Colon (tissue), 2 donors: ENCODE data around the gene LAMP1.
"Not testable (repeated sequence)": the region's sequence is repeated elsewhere in the genome, so short reads cannot be mapped to it uniquely, and the experiment has no call there.

Experiments used
- FAIRE-seq: peaks from 2 replicates; lab custom pipeline; 2012; peaks lifted over from hg19 to GRCh38; lab: Jason Lieb, UNC
- donor health status: control.
- donor health status: control.

Gene LAMP1

DNA sequence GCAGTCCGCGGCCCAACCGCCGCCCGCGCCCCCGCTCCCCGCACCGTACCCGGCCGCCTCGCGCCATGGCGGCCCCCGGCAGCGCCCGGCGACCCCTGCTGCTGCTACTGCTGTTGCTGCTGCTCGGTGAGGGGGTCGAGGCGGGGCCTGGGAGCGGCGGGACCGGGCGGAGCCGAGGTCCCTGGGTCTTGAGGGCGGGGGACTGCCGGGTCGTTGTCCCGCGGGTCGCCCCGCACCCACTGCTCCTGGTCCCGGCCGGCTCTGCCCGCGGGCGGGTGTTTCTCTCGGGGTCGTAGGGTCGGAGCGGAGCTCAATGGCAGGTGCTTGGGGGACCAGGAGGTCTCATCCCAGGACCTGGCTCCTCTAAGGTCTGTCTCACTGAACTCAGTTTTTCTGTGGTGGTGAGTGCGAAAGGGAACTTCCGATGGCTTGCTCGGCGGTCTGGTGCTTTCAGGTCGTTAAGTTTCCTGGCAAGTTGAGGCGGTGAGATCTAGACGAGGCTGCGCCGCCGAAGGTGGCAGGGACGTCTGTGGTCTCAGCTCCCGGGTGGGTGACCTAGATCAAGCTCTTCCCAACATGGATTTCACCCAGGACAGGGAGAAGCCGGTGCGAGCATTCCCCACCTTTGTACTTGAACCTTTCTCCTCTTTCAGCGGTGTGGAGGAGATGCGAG, 467 bp downstream of the LAMP1 start:
- FAIRE-seq: no peak

DNA sequence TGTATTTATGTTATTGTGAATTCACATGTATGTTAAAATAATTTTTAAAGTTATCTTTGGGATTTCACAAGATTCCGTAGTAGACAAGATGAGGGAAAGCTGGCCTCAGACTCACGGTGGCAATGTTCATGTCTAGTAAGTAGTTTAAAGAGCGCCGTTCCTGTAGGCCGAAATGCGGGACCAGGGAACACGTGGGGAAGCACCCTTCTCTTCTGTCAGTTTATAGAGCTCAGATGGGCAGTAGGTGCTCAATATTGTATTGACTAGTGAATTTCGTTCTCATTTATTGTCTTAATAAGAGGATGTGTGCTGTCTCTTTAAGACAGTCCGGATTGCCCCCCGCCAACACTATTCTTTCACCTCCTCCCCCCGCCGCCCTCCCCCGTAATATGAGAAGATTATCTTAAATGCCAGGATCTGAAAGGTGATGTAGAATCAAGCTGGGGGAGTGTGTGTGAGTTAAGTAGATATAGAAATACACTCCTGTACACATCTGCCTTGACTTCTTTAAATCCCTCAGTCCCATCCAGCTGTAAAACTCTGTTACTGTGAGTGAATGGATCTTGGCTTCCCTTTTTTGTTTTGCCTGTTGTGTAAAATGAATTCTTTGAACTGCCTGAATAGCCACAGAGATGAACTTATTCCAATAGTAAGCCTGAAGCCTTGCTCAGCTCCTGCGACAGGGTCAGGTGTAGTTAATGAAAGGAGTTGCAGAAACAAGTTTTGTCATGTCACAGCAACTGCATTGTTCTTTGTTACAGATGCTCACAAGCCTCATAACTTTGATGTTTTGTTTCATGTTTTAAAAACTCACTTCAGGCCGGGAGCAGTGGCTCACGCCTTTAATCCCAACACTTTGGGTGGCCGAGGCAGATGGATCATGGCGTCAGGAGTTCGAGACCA, 1.3 kb downstream of the LAMP1 start:
- no peak for FAIRE-seq

DNA sequence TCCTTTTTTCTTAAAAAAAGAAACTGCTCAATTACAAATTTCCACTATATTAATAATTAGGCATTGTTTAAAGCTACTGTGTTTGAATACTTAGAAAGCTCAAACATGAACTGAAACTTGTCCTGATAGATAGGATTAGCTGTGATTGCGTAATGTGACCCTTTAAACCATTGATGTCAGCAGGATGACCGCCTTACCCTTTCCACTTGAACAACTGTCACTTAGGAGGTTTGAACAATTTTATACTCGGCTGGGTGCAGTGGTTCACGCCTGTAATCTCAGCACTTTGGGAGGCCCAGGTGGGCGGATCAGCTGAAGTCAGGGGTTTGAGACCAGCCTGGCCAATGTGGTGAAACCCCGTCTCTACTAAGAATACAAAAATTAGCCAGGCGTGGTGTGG, 2.9 kb downstream of the LAMP1 start:
- no peak for FAIRE-seq

DNA sequence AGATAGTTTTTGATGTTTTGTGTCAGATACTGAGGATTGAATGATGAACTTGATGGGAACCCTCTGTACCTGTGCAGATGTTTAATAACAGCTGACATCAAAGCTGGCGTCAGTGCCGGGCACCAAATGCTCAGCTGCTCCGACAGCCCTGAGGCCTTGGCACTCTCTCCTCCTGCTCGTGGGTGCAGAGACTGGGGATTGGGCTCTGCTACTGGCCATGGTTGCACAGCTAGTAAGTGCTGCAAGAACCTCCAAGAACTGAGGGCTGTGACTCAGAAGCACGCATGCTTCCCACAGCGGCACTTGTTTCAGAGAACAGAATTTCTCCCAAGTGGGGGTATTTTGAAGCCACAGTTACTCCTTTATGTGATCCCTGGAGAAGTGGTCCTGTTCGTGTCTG, 5.9 kb downstream of the LAMP1 start:
- FAIRE-seq: no peak

DNA sequence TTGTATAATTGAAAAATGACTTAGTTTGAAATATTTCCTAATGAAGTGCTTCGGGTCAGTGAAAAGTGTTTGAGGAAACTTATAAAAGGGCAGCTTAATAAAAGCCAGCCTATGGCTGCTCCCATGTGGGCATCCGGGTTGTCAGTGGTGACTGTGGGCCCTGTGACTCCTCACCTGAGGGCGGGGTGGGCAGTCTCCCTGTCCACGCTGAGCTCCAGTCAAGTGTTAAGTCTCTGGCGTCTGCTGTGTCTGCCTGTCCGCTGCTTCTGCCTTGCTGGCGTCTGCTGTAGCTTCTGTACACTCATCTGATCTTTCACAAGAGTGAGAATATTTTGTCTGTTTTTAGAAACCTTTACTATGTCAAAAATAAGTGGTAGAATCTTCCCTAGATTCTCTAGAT, 7.1 kb downstream of the LAMP1 start:
- no peak for FAIRE-seq

DNA sequence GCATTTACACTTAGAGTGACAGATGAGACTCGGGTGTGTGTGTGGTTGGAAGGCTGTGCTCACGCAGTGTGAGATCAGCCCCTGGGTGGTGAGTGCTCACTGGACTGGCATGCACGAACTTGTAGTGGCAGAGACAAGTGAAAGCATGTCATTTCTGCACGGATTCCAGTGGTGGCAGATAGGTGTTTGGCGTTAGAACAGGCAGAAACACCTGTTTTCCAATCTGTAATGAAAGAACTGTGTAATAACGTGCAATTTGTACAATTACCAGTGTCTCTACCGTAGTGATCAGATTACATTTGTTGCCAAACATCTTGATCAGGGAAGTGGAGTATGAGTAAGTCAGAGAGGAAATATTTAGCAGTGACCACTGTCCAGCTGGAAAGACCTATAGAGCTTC, 8.2 kb downstream of the LAMP1 start:
- FAIRE-seq: no peak

DNA sequence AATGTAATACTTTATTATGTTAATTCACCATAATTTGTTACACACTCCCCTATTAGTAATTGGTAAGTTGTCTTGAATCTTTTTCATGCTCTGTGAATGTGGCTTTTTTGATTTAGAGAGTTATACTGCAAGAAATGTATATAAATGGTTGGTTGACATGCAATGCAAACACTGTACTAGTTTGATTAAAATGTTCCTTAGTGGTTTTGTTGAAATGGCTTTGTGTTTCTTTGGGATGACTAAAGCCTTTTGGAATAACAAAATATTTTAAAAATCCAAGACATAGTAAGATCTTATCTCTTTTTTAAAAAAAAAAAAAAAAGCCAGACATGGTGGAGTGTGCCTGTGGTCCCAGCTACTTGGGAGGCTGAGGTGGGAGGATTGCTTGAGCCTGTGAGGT, 10.5 kb downstream of the LAMP1 start:
- no peak for FAIRE-seq

DNA sequence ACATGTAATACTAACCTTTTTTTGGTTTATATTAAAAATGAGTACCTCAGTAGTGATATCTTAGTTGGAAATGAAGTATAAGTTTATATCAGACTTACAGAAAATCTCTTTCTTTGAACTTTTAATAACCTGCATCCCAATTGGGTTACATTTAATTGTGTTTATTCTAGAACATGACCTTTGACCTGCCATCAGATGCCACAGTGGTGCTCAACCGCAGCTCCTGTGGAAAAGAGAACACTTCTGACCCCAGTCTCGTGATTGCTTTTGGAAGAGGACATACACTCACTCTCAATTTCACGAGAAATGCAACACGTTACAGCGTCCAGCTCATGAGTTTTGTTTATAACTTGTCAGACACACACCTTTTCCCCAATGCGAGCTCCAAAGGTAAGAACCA, 12.4 kb downstream of the LAMP1 start:
- FAIRE-seq: no peak

DNA sequence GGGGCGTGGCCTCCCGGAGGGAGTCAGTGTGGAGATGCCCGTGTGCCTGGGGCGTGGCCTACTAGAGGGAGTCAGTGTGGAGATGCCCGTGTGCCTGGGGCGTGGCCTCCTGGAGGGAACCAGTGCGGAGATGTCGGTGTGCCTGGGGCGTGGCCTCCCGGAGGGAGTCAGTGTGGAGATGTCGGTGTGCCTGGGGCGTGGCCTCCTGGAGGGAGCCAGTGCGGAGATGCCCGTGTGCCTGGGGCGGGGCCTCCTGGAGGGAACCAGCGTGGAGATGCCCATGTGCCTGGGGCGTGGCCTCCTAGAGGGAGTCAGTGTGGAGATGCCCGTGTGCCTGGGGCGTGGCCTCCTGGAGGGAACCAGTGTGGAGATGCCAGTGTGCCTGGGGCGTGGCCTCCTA, 17.1 kb downstream of the LAMP1 start:
- not testable (repeated sequence) for FAIRE-seq

DNA sequence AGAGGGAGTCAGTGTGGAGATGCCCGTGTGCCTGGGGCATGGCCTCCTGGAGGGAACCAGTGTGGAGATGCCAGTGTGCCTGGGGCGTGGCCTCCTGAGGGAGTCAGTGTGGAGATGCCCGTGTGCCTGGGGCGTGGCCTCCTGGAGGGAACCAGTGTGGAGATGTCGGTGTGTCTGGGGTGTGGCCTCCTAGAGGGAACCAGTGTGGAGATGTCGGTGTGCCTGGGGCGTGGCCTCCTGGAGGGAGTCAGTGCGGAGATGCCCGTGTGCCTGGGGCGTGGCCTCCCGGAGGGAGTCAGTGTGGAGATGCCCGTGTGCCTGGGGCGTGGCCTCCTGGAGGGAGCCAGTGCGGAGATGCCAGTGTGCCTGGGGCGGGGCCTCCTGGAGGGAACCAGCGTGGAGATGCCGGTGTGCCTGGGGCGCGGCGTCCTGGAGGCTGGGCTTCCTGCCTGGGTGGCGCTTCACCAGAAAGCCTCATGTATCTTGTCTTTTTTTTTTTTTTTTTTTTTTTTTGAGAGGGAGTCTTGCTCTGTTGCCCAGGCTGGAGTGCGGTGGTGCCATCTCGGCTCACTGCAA, 17.9 kb downstream of the LAMP1 start:
- not testable (repeated sequence) for FAIRE-seq

DNA sequence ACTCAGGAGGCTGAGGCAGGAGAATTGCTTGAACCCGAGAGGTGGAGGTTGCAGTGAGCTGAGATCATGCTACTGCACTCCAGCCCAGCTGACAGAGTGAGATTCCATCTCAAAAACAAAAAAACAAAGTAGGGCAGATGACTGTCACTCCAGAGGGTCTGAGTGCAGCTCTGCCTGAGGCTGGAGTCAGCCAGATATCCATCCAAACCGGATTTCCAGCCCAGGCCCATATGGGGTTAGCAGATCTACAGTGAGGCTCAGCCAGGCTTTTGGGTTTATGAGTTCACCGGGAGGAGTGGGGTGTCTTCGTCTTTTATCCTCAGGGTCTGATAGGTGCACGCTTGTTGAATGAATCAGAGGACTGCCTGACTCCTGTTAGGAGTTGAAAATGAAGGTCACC, 19.0 kb downstream of the LAMP1 start:
- FAIRE-seq: no peak

DNA sequence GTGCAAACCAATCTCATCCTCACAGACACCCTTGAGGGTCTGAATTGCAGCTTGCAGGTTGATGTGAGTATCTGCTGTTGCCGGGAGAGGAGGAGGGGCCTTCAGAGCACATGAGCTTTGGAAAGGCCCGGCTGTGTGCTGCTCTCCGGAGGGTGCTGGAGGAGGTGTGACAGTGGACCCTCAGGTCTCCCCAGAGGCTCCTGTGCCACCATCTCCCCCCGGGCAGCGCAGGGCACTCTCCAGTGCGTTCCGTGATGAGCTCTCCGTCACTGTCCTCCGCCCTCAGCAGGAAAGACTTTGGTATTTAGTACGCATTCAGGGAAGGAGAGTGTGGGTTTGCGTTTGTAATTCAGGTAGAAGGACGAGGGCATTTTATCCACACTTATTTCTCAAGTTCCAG, 20.0 kb downstream of the LAMP1 start:
- no peak for FAIRE-seq

DNA sequence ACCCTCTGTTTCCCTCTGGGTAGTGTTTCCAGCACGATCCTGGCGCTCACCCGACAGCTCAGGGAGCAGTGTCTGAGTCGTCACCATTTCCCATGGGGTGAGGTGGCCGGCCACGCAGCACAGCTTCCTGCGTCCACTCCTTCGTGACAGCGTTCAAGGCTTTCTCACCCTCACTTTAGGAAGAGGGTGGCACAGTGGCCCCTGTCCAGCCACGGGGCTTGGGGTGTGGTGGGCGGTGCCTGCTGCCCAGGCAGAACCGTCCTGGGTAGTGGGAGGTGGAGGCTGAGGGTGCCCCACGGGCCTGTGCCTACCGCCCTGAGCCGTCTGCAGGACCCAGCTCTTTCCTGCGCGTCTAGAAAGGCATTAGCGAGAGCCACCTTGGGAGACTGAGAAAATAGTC, 21.9 kb downstream of the LAMP1 start:
- FAIRE-seq: no peak

DNA sequence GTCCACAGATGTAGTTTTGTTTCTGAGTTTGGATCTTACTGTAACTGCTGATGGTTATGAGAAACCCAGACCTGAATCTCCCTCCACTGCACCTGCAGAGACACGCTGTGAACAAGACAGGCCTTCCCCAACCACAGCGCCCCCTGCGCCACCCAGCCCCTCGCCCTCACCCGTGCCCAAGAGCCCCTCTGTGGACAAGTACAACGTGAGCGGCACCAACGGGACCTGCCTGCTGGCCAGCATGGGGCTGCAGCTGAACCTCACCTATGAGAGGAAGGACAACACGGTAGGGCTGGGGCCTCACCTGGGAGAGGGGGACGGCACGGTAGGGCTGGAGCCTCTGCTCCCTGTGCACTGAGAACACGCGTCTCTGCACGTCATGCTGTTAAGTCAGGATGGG, 22.3 kb downstream of the LAMP1 start:
- FAIRE-seq: no peak

DNA sequence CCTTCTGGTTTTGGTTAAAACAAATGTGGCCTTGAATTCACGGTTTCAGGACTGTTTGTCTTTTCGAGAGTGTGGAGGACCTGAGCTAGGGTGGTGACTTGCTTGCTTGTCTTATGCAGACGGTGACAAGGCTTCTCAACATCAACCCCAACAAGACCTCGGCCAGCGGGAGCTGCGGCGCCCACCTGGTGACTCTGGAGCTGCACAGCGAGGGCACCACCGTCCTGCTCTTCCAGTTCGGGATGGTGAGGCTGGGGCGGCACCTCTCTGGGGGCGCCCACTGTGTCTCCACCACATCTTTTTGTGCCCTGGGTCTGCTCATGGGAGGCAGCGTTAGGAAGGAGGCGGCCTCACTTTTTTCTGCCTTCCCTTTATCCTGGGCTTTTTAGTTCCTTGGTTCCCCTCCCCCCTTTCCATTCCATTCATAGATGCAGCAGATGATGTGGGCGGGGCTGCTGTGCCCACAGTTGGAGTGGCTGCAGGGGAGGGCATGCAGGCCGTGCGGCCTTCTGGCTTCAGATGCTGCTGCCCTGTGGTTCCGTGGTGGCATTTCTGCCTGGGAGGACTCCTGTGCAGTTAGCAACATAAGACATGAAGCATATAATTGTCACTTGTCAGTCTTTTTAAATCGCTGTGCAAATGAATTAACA, 23.3 kb downstream of the LAMP1 start:
- no peak for FAIRE-seq

DNA sequence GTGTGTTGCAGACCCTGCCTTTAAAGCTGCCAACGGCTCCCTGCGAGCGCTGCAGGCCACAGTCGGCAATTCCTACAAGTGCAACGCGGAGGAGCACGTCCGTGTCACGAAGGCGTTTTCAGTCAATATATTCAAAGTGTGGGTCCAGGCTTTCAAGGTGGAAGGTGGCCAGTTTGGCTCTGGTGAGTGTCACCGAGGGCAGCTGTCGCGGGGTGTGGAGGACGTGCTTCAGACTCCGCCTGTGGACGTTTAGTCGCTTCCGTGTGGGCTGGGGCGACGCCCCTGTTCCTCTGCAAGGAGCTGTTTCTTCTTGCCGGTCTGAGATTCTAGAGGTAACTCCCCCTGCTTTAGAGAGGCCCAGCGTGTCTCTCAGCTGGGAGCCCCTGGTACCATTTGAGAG, 24.5 kb downstream of the LAMP1 start:
- no peak for FAIRE-seq

DNA sequence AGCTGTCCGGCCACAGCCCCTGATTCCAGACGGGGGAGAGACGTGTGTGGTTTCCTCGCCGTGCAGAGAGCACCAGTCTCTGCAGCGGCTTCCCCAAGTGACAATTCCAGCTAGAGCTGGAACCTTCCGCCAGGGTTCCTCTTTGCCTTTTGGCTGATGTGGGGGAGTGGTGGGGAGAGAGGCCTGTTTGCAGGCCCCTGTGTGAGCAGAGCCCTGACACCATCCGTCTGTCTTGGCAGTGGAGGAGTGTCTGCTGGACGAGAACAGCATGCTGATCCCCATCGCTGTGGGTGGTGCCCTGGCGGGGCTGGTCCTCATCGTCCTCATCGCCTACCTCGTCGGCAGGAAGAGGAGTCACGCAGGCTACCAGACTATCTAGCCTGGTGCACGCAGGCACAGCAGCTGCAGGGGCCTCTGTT, 25.0 kb downstream of the LAMP1 start:
- no peak for FAIRE-seq

DNA sequence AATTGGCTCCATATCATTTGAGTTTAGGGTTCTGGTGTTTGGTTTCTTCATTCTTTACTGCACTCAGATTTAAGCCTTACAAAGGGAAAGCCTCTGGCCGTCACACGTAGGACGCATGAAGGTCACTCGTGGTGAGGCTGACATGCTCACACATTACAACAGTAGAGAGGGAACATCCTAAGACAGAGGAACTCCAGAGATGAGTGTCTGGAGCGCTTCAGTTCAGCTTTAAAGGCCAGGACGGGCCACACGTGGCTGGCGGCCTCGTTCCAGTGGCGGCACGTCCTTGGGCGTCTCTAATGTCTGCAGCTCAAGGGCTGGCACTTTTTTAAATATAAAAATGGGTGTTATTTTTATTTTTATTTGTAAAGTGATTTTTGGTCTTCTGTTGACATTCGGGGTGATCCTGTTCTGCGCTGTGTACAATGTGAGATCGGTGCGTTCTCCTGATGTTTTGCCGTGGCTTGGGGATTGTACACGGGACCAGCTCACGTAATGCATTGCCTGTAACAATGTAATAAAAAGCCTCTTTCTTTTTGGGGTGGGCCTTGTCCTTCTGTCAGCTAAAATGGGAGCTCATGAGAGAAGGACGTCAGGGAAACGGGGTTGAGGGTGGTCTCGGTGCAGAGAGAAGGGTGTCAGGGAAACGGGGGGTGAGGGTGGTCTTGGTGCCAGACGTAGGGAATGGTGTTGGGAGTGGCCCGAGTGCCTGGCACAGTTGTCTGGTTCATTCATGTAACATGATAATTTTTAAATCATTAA, 26.0 kb downstream of the LAMP1 start:
- no peak for FAIRE-seq

DNA sequence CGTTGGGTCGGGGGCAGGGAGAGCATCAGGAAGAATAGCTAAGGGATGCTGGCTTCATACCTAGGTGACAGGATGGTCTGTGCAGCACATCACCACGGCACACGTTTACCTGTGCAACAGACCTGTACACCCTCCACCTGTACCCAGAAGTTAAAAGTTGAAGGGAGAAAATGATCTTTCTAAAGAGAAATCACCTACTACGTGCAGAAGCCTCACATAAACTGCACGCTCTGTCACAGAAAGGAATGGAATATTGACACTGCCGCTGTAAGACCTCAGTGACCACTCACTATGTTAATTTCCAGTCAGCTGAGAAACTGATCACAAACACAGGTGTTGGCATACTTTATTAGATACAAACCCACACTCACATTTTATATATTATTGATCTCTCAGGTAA, 26.8 kb downstream of the LAMP1 start:
- no peak for FAIRE-seq

DNA sequence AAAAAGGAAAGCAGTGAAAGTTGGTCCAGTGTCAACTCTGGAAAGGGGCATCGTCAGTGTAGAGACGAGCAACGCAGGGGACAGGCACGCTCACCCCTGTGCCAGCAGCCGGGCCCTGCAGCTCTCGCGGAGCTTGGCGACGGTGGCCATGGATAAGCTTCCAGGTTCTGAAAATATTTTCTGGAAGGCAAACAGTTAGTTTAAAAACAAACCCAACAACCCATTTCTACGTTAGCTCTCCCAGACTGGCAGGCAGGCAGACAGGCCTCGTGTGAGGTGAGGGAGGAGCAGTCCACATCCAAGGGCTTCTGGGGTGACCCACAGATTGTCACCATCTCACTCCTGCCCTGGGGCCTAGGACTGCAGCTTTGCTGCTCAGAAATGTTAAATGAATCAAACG, 27.4 kb downstream of the LAMP1 start:
- no peak for FAIRE-seq

DNA sequence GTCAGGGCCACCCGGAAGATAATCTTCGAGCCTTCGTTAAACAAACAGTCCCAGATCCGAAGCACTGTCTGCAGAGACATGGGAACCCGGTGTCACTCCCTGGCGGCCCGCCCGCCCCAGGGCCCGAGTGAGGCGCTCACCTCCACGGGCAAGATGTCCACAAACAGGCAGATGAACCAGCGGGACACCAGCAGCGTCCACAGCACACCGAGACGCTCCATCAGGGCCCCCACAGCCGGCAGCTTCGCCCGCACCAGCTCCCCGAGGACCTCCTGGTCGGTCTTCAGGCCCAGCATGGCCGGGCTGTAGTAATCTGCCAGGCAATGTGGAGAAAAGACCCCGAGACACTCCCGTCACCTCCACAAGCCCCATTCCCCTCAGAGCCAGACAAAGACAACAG, 28.7 kb downstream of the LAMP1 start:
- FAIRE-seq: no peak

DNA sequence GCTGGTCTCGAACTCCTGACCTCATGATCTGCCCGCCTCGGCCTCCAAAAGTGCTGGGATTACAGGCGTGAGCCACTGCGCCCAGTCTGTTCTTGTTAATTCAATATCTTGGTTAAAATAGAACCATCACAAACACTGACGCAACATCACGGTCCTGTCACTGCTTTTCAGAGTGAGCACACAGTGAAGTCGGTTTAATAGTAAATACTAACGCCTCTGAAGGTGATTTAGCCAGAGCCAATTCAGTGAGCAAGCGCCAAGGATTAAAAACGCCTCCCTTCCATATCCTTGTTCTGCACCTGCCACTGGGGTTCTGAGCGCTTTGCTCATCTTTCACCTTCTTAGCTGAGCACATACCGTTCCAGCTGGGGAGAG, 30.3 kb downstream of the LAMP1 start:
- FAIRE-seq: no peak
